GM21737 (cell line): ENCODE measurements around the gene PLCG2.
"Not testable (repeated sequence)": the region's sequence is repeated elsewhere in the genome, so short reads cannot be mapped to it uniquely, and the experiment has no call there.

ENCODE experiments used
- ATAC-seq: cut with Tn5 transposase; IDR thresholded peaks from one replicate; pipeline ENCODE4 v1.9.1; 2021; ENCODE audit warnings: mild to moderate bottlenecking, moderate library complexity; ENCODE audit not compliant: unreplicated experiment

The PLCG2 gene

DNA sequence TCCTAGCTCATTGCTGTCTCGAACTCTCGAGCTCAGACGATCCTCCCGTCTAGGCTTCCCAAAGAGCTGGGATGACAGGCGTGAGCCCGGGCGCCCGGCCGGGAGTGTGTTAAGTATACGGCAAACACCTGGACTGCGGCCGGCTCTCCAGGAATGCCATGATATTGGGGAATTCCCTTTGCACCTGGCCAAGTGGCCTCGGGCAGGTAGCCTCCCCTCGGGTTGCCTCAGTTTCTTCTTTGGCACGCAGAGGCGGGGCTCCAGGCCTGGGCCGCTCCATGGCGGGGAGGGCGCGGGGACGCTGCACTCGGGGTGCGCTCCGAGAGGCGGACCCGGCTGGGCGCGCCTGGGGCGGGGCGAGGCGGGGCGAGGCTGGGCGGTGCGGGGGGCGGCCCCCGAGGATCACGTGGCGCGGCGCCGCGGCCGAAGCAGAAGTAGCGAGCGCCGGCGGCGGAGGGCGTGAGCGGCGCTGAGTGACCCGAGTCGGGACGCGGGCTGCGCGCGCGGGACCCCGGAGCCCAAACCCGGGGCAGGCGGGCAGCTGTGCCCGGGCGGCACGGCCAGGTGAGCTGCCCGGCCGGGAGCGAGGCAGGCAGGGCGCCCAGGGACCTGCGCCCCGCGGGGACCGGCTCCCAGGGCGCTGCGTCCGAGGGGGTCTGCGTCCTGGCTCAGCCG is at the start of gene PLCG2:
Gene PLCG2, plus strand, starts transcription at position 431 of the 675 bp plus-strand sequence. CDS start 6,699 bp downstream, outside the sequence.
- peak; percentile 87 for ATAC-seq

DNA sequence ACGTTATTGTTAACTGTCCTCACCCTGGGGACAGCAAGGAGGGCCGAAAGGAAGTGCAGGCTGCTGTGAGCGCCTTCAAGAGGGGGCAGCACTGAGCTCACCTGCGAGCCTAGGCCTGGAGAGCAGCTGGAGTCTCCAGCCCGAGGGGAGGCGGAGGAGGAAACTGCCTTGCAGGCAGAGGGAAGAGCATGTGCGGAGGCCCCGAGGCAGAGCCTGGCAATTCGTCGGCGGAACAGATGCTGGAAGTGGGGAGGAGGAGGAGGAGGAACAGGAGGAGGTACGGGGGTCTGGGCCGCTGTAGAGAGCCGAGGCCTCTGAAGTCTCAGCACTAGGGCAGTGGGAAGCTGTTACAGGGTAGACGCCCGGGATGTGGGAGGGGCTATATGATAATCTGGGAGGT is 49.6 kb upstream of the PLCG2 start:
- ATAC-seq: no peak

DNA sequence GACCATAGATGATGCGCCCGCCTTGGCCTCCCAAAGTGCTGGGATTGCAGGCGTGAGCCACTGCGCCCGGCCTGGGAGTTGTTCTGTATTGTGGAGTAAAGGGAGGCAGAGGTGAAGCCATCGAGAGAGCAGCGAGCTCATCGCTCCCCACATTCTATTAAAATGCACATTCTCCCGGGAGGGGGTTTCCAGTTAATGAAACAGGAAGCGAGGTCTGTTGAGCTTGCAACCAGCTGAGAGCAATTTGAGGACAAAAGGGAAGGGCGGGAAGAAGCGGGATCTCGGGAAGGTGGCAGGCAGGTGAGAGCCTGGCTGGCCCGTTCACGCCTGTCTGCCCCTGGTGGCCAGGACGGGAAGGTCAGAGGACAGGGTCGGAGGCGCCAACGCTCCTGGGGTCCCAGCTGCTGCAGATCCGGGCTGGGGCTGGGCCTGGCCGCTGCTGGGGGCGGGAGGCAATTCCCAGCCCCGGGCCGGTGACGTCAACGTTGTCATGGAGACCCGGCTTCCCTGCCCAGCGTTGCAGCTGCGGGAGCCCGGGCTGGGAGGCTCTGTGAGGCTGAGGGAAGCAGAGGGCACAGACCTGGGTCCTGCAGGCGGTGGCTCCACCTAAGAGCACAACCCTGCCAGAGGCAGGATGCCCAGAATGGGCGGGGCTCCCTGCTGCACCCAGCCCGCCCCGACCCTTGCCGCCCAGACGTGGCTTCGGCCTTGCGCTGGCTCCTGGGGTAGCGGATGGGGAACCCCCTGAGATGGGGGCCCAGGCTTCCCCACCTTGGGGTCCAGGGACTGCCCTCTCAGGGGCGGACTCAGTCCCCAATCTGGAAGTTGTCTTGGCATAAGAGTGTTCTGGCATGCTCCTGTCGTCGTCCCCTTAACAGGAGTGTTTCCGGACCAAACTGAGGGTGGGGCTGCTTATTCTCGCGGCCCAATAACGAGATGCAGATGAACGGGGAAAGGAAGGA is 48.7 kb upstream of the PLCG2 start:
- peak; percentile 65 for ATAC-seq

DNA sequence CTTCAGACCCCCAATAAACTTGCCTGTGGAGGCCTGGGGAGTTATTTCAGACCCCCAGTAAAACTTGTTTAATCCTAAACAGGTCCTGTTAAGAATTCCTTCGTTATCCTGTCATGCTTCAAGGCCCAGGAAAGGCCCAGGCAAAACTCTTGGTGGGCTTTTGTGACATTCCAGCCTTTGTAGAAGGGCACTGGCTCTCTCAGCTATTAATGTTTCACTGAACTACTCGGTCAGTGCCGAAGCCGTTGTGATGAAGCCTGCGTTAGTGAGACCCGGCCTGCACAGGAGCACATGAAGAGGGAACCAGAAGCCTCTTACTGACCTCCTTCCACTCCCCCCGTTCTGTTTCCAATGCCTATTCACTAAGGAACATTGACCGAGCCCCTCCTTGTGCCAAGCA is 47.4 kb upstream of the PLCG2 start:
- ATAC-seq: no peak

DNA sequence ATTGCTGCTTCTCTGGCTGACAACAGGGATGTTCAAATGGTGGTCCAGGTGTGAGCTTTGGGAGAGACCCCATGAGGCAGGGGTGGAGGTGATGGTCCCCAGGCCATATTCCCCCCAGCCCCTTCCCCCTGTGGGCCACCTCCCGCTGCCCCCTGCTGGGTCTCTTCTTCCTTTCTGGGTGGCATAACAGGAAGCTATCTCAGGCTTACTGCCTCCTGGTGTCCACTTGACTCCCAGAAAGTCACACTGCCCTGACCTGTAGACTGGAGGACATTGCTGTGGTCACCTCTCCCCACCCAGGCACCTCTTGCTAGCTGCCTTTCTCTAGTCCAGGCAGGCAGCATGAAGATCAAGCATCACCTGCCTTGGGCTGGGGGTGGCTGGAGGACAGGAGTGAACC is 46.4 kb upstream of the PLCG2 start:
- no peak for ATAC-seq

DNA sequence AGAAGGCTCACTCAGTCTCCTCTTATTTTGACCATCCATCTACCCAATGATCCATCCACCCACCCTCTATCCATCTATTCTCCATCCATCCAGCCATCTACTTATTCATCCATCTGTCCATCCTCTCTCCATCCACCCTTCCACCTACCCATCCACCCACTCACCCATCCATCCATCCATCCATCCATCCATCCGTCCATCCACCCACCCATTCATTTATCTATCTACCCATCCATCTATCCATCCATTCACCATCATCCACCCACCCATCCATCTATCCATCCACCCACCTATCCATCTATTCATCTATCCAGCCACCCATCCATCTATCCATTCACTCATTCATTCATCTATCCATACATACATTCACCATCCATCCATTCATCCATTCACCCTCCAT is 45.8 kb upstream of the PLCG2 start:
- ATAC-seq: no peak

DNA sequence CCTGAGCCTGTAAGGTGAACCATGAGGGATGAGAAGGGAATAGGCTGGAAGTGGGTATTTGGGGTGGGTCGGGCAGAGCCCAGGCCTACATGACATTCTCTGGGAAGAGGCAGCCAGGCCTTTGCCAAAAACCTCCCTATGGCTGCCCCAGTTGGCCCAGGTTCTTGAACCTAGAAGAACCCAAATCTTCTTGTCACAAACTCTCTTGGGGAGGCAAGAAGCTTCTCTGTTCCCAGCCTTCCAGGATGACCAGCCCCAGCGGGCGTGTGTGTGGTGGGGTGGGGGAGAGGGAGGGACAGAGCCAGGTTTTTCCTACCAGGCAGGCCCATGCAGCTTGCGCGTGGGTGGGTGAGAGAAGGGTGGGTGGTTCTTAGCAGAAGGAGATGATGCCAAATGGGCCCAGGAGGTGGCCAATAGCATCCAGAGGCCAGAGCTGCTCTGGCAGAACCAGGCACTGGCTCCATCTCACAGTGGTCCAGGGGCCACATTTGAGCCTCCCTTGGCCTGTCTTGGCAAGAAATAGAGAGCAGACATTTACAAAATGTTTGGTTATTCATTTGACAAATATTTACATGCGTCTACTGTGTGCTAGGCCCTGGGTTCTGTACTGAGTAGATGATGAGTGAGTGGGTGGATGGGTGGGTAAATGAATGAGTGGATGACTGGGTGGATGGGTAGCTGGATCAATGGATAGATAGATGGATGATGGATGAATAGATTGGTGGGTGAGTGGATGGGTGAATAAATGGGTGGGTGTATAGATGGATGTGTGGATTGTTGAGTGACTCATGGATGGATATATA is 44.3 kb upstream of the PLCG2 start:
- no peak for ATAC-seq

DNA sequence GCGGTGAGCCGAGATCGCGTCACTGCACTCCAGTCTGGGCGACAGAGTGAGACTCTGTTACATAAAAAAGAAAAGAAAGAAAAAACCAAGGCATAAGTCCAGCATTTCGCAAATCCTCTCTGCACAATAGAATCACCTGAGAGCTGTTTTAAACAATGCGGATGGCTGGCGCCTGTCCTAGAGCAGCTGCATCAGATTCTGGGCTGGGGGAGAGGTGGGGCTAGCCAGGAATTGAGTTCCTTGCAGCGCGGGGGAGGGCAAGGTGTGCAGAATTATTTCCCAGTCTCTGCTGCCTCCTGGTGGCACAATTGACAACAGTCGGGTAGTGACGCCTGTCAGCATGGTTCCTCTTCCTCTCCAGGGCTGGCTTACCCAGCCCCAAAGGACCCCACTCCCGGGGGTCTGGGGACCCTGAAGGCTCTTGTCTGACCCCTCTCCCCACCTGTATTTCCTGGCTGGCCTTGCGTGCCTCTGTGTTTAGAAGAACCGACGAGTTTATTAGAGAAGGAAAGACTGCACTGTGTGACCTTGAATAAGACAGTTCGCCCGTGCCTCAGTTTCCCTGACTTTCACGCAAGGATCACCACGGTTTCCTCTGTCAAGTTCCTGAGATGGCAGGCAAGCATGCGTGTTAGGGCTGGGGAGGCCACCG is 41.1 kb upstream of the PLCG2 start:
- ATAC-seq: peak; percentile 56

DNA sequence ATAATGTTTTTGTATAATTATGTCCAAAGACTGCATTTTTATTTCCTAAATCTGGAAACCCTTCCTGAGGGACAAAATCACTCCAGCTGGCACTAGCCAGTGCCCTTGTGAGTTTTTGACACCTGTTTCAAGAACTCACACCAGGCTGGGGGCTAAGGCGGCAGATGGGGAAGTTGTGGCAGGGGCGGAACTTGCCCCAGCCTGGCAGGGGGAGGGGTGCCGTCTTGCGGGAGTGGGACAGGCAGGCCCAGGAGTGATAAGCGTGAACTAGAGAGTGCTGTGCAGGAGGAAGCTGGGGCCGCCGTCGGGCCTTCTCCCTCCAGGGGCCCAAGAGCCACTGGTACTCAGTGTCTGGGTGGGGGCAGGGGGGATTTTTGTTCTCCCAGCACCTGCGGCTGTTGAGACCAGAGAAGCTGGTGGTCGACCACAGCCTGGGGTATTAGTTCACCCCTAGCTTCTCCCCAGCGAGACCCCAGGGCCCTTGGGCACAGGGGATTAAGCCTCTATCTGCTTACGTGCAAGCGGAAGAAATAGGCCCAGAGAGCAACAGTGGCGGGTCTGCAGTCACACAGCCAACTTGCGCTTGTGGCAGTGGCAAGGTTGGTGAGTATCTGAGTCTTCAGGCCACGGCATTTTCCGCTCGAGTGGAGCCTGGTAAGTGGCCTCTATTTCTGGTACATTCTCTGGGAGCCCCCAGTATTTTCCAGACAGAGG is 40.2 kb upstream of the PLCG2 start:
- ATAC-seq: no peak

DNA sequence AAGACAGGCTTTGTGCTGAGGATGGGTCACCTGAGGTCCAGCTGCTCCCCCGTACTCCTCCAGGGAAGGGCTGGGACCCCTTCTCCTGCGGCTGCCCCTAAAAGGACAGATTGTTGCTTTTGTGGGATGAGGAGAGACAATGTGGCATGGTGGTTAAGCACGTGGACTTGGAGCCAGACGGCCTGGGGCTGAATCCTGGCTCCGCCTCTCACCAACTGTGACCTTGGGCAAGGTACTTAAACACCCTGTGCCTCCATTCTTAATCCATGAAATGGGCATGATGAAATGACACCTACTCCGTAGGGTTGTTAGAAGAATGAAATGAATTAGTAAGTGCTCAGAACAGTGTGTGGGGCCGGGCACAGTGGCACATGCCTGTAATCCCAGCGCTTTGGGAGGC is 39.6 kb upstream of the PLCG2 start:
- no peak for ATAC-seq

DNA sequence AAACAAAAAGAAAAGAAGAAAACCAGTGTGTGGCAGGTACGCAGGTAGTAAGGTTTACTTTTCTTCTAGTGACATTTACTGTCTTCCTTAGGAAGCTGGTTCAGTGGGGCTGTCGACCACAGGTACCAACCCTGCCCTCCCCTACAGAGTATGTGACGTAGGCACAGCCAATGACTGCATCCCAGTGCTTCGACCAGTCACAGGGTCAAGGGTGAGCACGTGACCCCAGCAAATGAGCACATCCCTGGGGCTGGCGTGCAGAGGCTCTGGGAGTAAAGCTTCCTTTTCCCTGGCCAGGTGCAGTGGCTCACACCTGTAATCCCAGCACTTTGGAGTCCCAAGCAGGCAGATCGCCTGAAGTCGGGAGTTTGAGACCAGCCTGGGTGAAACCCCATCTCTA is 38.9 kb upstream of the PLCG2 start:
- ATAC-seq: peak; percentile 63

DNA sequence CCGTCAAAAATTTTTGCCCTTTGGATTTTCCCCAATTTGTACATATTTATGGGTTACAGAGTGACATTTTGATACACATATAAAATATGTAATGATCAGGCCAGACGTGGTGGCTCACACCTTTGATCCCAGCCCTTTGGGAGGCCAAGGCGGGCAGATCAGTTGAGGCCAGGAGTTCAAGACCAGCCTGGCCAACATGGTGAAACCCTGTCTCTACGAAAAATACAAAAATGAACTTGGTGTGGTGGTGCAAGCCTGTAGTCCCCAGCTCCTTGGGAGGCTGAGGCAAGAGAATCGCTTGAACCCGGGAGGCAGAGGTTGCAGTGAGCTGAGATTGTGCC is 37.7 kb upstream of the PLCG2 start:
- not testable (repeated sequence) for ATAC-seq

DNA sequence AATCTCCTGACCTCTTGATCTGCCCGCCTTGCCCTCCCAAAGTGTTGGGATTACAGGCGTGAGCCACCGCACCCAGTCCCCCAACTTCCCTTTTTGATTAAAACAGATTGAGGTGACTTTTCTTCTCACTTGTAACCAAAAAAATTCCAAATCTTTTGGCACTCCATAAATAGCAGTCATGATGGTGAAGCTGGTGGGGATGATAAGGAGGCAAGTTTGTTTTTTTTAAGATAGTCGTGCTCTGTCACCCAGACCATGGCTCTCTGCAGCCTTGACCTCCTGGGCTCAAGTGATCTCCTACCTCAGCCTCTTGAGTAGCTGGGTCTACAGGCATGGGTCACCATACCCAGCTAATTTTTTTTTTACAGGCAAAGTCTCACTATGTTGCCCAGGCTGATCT is 34.7 kb upstream of the PLCG2 start:
- no peak for ATAC-seq

DNA sequence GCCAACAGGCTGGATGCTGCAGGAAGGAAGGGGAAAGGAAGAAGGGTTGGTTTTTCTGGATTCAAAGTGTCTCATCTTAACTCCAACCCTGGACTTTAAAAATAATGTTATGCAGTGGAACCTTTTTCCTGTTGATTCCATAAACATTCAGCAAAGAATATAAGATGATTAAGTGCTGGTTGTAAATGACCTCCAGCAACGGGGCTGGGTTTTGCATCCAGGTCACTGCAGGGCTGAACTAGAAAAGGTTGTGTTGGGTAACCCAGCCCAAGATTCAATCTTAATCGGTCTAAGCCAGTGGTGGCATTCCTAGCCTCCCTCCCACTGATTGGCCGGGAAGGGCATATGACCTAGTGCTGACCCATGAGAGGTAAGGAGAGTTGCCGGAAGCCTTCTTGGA is 34.2 kb upstream of the PLCG2 start:
- no peak for ATAC-seq

DNA sequence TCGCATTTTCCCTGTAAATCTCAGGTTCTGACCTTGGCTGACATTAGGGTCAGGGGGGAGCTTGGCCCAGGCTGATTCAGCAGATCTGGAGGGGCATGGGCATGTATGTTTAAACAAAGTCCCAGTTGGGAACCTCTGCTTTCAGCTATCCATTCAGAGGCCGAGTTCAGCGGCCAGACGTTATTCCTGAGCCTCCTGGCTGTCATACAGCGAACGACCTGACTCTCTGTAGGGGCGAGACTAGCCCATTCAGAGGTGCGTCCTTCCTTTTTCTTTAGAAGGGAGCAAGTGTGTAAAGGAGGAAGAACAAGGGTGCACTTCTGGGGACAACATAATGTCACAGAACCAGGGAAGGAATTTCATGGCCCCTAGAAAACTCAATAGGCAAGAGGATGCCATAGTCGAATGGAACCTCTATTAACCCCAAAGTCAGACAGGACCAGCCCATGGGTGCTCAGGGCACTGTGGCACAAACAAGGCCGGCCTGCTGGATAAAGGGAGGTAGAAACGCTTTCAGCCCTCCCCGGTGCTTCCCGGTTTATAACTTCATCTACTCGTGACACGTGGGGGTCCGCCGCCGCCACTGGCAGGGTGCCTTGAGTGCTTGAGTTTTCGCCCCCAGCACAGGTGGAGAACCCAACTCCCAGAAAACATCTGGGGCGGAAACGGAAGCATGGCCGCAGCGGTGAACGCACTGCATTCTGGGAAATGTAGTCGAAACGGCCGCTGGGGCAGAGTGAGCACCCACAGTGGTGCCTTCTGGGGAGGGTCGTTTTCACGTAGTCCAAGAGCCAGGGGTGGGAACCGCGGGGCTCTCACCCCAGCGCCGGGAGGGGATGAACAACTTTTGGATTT is 33.2 kb upstream of the PLCG2 start:
- peak; percentile 64 for ATAC-seq

DNA sequence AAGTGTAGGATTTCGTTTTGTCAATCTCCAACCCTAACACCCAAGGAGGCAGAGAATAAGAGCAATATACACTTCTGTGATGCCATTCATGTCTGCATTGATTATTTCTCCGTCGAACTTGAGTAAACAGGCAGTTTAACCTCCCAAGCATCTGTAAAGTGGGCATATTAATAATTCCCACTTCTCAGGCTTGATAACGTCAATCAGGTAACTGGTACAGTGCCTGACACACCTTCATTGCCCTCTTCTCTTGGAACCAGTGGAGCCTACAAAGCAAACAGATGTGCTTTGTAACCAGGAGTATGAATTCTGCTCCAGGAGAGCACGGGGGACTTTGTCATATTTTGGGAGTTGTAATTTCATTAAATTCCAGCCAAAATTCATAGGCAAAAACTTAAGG is 32.5 kb upstream of the PLCG2 start:
- ATAC-seq: no peak

DNA sequence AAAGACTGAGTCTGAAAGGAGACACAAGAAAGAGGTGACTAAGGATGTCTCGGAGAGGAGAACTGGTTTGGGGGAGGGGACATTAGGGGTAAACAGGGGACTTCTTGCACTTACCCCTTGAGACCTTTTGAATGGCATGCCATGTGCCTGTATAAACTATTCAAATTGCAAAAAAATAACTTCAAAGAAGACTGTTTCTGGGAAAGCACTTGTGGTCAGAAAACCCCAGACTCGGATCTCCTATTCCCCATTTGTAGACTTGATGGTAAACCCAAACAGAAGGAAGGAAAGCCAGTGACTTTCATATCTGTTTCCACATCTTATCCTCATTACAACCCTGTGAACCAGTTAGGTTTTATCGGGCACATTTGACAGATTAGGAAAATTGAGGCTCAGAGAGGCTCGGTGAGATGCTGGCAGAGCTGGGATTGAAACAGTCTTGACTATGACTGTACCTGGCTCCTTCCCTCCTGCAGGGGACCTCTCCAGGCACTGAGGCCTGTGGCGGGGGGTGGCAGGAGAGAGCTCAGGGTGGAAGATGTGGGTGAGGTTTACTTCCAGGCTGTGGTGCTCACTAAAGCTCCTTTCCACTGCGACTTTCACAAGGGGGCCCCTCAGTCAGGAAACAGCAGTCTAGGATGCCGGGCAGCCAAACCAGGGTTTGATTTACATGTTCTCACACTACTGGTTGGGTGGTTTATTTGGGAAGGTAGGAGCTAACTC is 30.5 kb upstream of the PLCG2 start:
- no peak for ATAC-seq

DNA sequence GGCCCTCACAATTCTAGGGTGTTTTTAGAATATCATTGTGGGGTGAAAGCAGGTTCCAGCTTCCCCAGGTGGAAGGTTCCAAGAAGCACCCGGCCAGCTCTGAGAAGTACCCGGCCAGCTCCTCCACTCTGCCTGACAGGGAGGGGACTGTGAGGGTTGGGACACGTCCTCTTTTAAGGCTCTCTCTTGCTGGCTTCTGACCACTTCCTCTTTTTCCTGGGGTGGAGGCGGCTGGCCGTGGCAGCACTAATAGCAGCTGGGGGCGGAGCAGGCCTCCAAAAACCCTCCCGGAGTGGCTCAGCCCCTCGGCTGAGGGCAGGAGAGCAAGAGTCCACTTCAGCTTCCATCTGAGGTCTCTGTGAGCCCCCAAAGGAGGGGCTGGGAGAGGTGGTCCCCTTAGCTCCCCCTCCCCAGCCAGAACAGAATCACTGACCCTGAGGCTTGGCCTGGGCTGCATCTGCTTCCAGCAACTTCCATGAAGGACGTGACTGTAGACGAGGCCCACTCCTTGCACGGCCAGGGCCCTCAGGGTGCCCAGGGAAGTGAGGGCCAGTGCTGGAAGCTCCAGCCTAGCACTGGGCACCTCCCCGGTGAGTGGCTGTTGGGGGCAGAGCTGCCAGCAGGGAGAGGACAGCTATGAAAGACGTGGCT is 26.7 kb upstream of the PLCG2 start:
- ATAC-seq: peak; percentile 85
